CD4-positive, alpha-beta T cell (primary cell): ENCODE results near the gene SLC6A15. TPM values are rescaled to one million over a fixed set of nuclear protein-coding genes. Genes with fewer than 3 reads are reported as not detected.

Experiments
- ATAC-seq: fragments of 200-7000 bp; cut with Tn5 transposase; one replicate; pipeline ENCODE4 v1.10.0; 2022; ENCODE audit warnings: mild to moderate bottlenecking; ENCODE audit not compliant: poor library complexity
- CTCF ChIA-PET: fragments of 350-600 bp; sonication (Branson Sonifier 250); formaldehyde crosslinking; loops from one replicate; lab custom pipeline; 2021; ENCODE audit warnings: antibody characterized with exemption, inconsistent platforms; lab: Charles Lee
- POLR2A ChIA-PET: fragments of 350-600 bp; sonication (Branson Sonifier 250); formaldehyde crosslinking; loops from one replicate; lab custom pipeline; 2021; ENCODE audit warnings: antibody characterized with exemption, inconsistent platforms; lab: Charles Lee
- DNase-seq, 14 experiments: peaks; one replicate each; pipeline ENCODE4 v3.0.0-alpha.2; 2013 to 2020; ENCODE audit warnings: mixed read lengths in 2 of 14
- H3K27ac ChIP-seq, 2 donors: one replicate each; pipeline versions ENCODE4 v1.5.1 to v1.7.0; 2013; ENCODE audit warnings: low read length in 2 of 2, low read depth in 1 of 2, mild to moderate bottlenecking in 1 of 2
- H3K27me3 ChIP-seq, 2 experiments: 1 replicate in 1 of 2; 2 replicates in 1 of 2; pipeline versions ENCODE4 v1.6.1 to v1.7.0; 2013; ENCODE audit warnings: low read length in 2 of 2, control low read depth in 1 of 2, mild to moderate bottlenecking in 1 of 2, moderate library complexity in 1 of 2; ENCODE audit not compliant: insufficient read depth in 2 of 2, control insufficient read depth in 1 of 2
- H3K36me3 ChIP-seq: one replicate; pipeline ENCODE4 v1.6.1; 2013; ENCODE audit warnings: low read length, control low read depth; ENCODE audit not compliant: insufficient read depth
- H3K4me1 ChIP-seq: one replicate; pipeline ENCODE4 v1.6.1; 2013; ENCODE audit warnings: low read length, control low read depth; ENCODE audit not compliant: insufficient read depth
- H3K4me3 ChIP-seq: one replicate; pipeline ENCODE4 v1.5.1; 2013; ENCODE audit warnings: mild to moderate bottlenecking, low read length, moderate library complexity
- H3K9me3 ChIP-seq, 2 experiments: 1 replicate in 1 of 2; 2 replicates in 1 of 2; pipeline versions ENCODE4 v1.6.1 to v1.7.0; 2013; ENCODE audit warnings: low read length in 2 of 2, mild to moderate bottlenecking in 2 of 2, control low read depth in 1 of 2, moderate library complexity in 1 of 2; ENCODE audit not compliant: control insufficient read depth in 1 of 2, insufficient read depth in 1 of 2
- H3K27ac Mint-ChIP-seq: one replicate; pipeline ENCODE4 v1.8.0; 2020; ENCODE audit warnings: mixed read lengths
- H3K27me3 Mint-ChIP-seq: one replicate; pipeline ENCODE4 v1.8.0; 2021; ENCODE audit warnings: mixed read lengths
- H3K36me3 Mint-ChIP-seq: one replicate; pipeline ENCODE4 v1.8.0; 2021; ENCODE audit warnings: low read depth, mixed read lengths
- H3K4me1 Mint-ChIP-seq: one replicate; pipeline ENCODE4 v1.8.0; 2021; ENCODE audit warnings: low read depth, mixed read lengths
- H3K4me3 Mint-ChIP-seq: one replicate; pipeline ENCODE4 v1.8.0; 2020; ENCODE audit warnings: mild to moderate bottlenecking, mixed read lengths
- H3K9me3 Mint-ChIP-seq: one replicate; pipeline ENCODE4 v1.8.0; 2020; ENCODE audit warnings: mixed read lengths
- intact Hi-C, 2 experiments: fragments of 100-400 bp; cut with DNase I in 1 of 2; cut with micrococcal nuclease in 1 of 2; formaldehyde crosslinking; loops; one replicate each; pipeline versions ENCODE4 v1.15.1 to v1.9.0; 2023 to 2025; cut with DNase I, micrococcal nuclease
- total RNA-seq, 174 experiments: library from RNA in 2 of 174; stranded (reverse) in 2 of 174; gene quantifications; one replicate each; pipeline ENCODE4 v1.2.3 and lab custom pipeline; 2021 to 2026
- TF ChIP-seq, protein P1 (sequence below): fragments of 200-600 bp; IDR thresholded peaks from one replicate; pipeline ENCODE4 v1.8.0; 2022; ENCODE audit warnings: antibody characterized with exemption, mild to moderate bottlenecking

Gene SLC6A15
- total RNA-seq, 2 experiments from 2014 or later = not detected

- intact Hi-C loops = no loop called here
- Histone ChIP-seq H3K36me3 (no peaks in the 10 kb centered on the region), H3K4me1 (no peaks in the 10 kb centered on the region), H3K4me3 (no peak overlapping the region), H3K9me3 (no peaks in the 10 kb centered on the region), H3K27me3 (no peaks in the 10 kb centered on the region), H3K27ac (no peak overlapping the region)
- no peaks in the 10 kb centered on the region for H3K9me3 Mint-ChIP-seq
- no peaks in the 10 kb centered on the region for H3K36me3 Mint-ChIP-seq
- no peaks in the 10 kb centered on the region for H3K27me3 Mint-ChIP-seq
- DNase-seq (no peak), ATAC-seq (no peak)
- no peak overlapping the region for H3K4me3 Mint-ChIP-seq
- no peaks in the 10 kb centered on the region for H3K4me1 Mint-ChIP-seq
- ChIA-PET CTCF (no interaction called here), POLR2A (no interaction called here)
- H3K27ac Mint-ChIP-seq = no peak overlapping the region
- TF ChIP-seq, protein P1, sequence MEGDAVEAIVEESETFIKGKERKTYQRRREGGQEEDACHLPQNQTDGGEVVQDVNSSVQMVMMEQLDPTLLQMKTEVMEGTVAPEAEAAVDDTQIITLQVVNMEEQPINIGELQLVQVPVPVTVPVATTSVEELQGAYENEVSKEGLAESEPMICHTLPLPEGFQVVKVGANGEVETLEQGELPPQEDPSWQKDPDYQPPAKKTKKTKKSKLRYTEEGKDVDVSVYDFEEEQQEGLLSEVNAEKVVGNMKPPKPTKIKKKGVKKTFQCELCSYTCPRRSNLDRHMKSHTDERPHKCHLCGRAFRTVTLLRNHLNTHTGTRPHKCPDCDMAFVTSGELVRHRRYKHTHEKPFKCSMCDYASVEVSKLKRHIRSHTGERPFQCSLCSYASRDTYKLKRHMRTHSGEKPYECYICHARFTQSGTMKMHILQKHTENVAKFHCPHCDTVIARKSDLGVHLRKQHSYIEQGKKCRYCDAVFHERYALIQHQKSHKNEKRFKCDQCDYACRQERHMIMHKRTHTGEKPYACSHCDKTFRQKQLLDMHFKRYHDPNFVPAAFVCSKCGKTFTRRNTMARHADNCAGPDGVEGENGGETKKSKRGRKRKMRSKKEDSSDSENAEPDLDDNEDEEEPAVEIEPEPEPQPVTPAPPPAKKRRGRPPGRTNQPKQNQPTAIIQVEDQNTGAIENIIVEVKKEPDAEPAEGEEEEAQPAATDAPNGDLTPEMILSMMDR = no peak
These were observed 97.8 kb downstream of the SLC6A15 start for GRCh38 chr12:84814664-84815245.

- Histone ChIP-seq H3K36me3 (no peaks in the 10 kb centered on the region), H3K4me3 (no peak overlapping the region), H3K27ac (no peak overlapping the region), H3K9me3 (no peaks in the 10 kb centered on the region), H3K27me3 (no peaks in the 10 kb centered on the region), H3K4me1 (no peaks in the 10 kb centered on the region)
- POLR2A ChIA-PET = no interaction called here
- Mint-ChIP-seq H3K27me3 (no peaks in the 10 kb centered on the region), H3K4me1 (no peaks in the 10 kb centered on the region), H3K9me3 (no peaks in the 10 kb centered on the region), H3K36me3 (no peaks in the 10 kb centered on the region), H3K27ac (no peak overlapping the region), H3K4me3 (no peak overlapping the region)
- CTCF ChIA-PET = no interaction called here
- TF ChIP-seq, protein P1 = no peak
- intact Hi-C loops = no loop called here
- ATAC-seq (no peak), DNase-seq (no peak)
These were observed 98.6 kb downstream of the SLC6A15 start for GRCh38 chr12:84813780-84814663.

GRCh38 chr12:84811291-84811690 lies 101.3 kb downstream of the SLC6A15 start:
- Mint-ChIP-seq H3K9me3 (no peaks in the 10 kb centered on the region), H3K4me1 (no peaks in the 10 kb centered on the region), H3K27me3 (no peaks in the 10 kb centered on the region), H3K36me3 (no peaks in the 10 kb centered on the region), H3K27ac (no peak overlapping the region), H3K4me3 (no peak overlapping the region)
- intact Hi-C loops = no loop called here
- H3K27me3 ChIP-seq = no peaks in the 10 kb centered on the region
- no peak overlapping the region for H3K4me3 ChIP-seq
- H3K4me1 ChIP-seq = no peaks in the 10 kb centered on the region
- H3K9me3 ChIP-seq = no peaks in the 10 kb centered on the region
- POLR2A ChIA-PET = no interaction called here
- TF ChIP-seq, protein P1 = no peak
- no peaks in the 10 kb centered on the region for H3K36me3 ChIP-seq
- ATAC-seq (no peak), DNase-seq (no peak)
- CTCF ChIA-PET = no interaction called here
- no peak overlapping the region for H3K27ac ChIP-seq
